ENCODE measurements around the gene PLCG2.
"Not testable (repeated sequence)": the region's sequence is repeated elsewhere in the genome, so short reads cannot be mapped to it uniquely, and the experiment has no call there.

Gene PLCG2

GRCh38 chr16:81792828-81793227, 13.7 kb downstream of the PLCG2 start:
- DNase-seq = no peak

DNA sequence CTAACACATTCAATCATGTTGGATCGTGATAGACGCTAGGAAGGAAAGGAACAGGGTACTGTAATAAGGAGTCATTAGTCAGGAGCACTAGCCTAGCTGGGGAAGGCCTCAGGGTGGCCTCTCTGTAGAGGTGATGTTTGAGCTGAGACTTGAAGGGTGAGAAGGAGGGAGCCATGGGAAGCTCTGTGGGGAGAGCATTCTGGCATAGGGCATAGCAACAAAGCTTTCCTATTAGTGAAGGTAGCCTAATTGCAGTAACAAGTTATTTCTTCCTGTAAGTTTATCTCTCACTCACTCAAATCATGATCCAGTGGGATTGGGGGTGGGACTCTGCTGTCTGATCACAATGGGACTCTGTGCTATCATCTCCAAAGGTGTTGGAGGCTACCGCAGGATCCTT, 16.1 kb downstream of the PLCG2 start:
- DNase-seq = no peak

DNA sequence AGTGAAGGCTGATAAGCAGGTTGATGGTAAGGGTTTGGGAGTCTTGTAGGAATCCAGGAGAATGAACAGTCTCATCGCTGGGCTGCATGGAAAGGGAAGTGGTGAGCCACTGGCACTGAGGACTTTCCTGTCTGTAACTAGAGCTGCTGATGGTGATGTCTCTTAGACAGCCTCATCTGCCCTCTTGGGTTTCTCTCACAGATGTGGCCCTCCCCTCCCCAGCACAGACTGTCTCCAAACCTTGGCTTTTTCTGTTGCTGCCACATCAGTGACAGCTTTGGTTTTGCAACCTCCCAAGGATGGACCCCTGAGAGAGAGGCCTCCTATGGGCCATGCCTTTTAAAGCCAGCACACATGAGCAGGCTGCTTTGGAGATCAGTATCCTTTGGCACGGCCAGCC, 16.9 kb downstream of the PLCG2 start:
- DNase-seq = no peak

- no peak for DNase-seq
These were observed 17.7 kb downstream of the PLCG2 start for GRCh38 chr16:81796583-81797346.

DNA sequence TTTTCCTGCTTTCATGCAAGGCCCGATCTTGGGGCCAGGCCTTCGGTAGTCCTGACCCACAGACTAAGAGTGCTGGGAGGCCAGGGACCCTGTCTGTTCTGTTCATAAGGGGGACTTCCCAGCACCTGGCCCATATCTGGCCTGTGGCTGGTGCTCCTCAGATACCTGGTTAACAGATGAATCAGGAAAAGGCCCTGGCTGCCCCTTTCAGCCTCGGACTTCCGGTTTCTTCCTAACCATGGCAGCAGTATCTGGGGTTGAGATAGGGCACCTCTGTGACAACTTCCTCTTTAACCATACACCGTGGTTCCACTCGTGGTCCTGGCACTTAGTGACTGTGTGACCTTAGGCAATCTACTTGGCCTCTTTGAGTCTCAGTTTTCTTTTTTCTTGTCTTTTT, 18.4 kb downstream of the PLCG2 start:
- DNase-seq = no peak

- DNase-seq = no peak
These were observed 19.4 kb downstream of the PLCG2 start for GRCh38 chr16:81798311-81799137.

DNA sequence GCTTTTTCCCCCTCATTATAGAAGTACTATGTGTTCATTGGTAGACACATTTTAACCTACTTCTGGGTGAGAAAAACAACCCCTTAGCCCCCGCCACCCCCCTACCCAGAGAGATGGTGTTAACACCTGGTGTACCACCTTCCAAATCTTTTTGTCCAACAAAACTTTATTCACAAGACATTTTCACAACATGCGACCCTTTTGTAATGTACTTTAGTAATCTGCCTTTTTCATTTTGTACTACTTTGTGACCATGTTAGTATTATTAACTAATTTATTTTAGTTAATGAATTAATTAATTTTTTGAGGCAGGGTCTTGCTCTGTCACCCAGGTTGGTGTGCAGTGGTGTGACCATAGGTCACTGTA, 20.0 kb downstream of the PLCG2 start:
- DNase-seq = no peak

GRCh38 chr16:81801724-81802123, 22.6 kb downstream of the PLCG2 start:
- not testable (repeated sequence) for DNase-seq

GRCh38 chr16:81803332-81803731, 24.2 kb downstream of the PLCG2 start:
- DNase-seq = no peak

DNA sequence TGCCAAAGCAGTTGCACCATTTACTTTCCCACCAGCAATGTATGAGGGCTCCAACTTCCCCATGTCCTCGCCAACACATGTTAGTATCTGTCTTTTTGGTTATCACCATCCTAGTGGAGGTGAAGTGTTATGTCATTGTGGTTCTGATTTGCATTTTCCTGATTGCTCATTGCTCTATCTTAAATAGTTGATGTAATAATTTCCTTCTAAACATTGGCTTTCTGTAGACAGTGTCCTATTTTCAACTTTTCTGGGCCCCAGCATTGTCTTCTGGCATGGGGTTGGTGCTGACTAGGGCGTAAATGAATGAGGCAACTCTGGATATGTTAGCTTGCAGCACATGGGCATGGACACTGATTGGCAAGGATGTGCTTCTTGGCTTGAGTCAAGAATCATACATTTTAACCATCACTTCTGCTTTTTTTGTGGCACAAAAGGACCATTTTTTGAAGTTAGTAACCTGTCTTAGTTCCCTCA, 25.1 kb downstream of the PLCG2 start:
- DNase-seq = no peak

DNA sequence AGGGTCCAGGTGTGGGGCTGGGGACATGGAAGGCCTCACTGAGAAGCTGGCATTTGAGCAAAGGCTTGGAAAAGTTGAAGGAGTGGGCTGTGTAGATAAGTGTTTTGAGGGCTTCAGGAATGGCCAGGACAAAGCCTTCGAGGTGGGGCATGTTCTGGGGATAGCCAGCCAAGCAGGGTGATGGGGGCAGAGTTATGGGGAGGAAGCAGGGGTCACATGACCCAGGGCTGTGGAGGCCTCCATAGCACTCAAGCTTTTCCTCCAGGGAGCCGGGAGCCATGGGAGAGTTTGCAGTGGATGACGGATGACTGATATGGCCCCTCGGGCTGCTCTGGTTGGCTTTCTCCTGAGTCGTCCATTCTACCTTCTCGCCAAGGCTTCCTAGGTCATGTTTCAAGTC, 27.6 kb downstream of the PLCG2 start:
- DNase-seq = no peak

GRCh38 chr16:81807767-81808358, 28.8 kb downstream of the PLCG2 start:
- DNase-seq = no peak

- DNase-seq = no peak
These were observed 29.9 kb downstream of the PLCG2 start for GRCh38 chr16:81808933-81809480.

DNA sequence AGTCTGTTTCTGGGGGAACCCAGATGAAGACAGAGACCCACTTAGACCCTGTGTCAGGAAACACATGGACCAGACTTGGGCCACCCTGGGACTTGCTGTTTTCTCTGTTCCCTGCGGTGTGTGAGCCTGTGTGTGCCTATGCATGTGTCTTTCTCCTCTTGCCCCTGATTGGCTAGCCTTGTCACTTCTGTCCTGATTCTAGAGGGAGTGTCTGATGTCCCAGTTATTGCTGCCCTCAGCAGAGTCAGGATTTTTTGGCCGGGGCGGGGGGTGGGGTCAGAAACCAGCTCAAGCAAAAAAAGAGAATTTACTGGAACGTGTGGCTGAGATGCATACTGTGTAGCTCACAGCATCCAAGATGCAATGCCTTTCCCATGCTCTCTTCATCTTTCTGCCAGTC, 30.5 kb downstream of the PLCG2 start:
- DNase-seq = no peak

GRCh38 chr16:81810361-81810760, 31.3 kb downstream of the PLCG2 start:
- DNase-seq = no peak

DNA sequence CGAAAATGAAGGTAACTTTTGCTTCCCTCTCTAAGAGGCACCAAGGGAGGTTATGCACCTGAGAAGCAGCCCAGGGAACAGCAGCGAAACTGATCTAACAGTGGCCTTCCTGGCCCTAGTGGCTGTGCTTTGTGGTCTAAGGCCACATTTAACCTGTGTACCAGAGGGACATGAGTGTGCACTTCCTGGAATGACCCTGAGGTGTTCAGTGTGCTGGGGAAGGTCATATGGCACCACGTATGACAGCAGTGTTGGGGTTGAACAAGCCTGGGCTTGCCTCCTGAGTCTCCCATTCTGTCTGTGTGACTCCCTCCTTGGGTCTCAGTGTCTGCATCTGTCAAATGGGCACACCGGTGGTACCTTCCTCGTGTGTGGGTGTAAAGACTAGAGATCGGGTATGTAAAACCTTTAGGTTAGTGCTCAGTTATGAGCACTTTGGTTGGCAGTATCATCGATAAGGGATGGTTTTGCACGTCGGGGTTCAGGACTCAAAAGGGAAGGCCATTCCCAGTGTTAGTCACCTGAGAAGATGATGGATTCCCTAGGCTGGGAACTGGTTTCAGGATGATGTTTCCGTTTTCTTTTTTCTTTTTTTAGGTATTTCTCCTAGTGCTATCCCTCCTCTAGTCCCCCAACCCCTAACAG, 31.9 kb downstream of the PLCG2 start:
- no peak for DNase-seq

GRCh38 chr16:81813648-81814047, 34.6 kb downstream of the PLCG2 start:
- DNase-seq = no peak

DNA sequence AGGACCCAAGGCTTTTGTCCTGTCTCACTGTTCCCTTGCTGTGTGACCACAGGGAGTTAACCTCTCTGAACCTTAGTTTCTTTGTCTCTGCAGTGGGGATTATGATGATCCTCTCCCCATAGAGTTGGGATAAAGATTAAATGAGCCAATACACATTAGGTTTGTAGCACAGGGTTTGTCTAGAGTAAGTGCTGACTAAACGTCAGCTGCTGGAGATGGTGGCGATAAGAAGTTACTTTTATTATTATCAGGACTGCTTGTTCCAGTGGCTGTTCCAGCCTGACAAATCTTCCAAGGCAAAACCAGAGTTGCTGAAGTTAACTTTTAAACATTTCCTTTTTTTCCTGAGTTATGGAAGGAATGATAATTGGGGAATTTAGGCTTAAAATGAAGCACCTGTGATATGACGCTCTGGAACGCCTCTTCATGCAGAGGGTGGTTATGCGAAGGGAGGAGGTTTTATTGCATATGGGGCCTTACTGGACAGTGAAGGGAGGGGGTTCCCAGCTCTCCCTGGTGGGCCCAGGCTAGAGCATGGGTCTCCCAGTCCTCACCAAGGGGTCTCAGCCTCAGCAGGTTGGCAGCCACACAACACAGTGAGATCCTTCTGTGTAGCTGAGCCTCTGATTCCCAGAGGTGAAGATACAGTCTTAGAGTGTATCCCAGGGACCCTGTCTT, 35.8 kb downstream of the PLCG2 start:
- DNase-seq = no peak

DNA sequence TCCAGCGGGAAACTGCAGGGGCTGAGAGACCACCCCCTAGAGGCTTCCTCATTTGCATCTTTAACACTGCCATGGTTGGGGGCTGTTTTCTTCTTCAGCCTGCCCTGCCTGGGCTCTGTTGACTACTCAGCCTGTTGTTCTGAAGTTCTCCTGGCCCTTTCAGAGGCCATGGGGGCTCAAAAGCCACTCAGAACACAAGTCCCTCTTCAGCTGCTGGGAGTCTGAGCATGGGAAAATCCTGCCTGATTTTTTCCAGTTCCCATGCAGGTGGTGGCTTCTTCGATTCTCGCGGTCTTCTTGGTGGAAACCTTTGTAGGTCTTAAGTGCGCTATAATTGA, 36.3 kb downstream of the PLCG2 start:
- no peak for DNase-seq

DNA sequence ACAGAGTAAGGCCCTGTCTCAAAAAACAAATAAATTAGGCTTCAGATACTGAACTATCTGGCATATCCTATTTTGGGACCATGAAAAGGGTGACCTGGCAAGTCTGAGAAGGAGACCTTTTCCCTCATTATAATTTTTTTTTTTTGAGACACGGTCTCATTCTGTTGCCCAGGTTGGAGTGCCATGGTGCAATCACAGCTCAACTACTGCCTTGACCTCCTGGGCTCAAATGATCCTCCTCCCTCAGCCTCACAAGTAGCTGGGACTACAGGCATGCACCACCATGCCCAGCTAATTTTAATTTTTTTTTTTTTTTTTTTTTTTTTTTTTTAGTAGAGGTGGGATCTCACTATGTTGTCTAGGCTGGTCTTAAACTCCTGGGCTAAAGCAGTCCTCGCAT, 37.3 kb downstream of the PLCG2 start:
- no peak for DNase-seq

GRCh38 chr16:81816793-81817210, 37.7 kb downstream of the PLCG2 start:
- DNase-seq = no peak

DNA sequence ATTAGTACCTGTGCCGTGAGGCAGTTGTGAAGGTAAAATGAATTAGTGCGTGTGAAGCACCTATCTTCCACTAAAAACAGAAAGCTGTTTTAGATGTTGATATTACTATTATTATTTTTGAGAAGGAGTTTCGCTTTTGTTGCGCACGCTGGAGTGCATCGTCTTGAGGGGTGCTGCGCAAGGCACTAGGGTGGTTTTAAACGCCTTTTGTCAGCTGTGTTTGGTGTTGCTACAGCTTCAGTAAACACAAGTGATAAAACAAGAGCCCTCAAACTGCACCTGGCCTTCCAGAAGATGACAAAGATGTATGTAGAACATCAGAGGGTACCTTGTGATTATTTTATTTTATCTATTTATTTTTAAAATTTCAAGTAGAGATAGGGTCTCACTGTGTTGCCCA, 38.2 kb downstream of the PLCG2 start:
- no peak for DNase-seq

Data from stimulated activated CD4-positive, alpha-beta T cell treated with anti-CD3 and anti-CD28 coated beads, Interleukin-4, amount 100 ng/mL, for 24 hours (primary cell).